Activated CD8-positive, alpha-beta memory T cell treated with anti-CD3 and anti-CD28 coated beads, Interleukin-2, amount 10 ng/mL, durations not matched to agents 7 days and 5 days (primary cell): Measurements from ENCODE around the gene SH3BP2. TPM values are rescaled to one million over a fixed set of nuclear protein-coding genes. Genes with fewer than 3 reads are reported as not detected.

Source experiments
- ATAC-seq: fragments of 150-1000 bp; cut with Tn5 transposase; one replicate; pipeline ENCODE4 v1.10.0; 2021; ENCODE audit warnings: moderate library complexity
- CTCF ChIA-PET: fragments of 350-600 bp; sonication (Branson Sonifier 250); formaldehyde crosslinking; loops from one replicate; lab custom pipeline; 2021; ENCODE audit warnings: antibody characterized with exemption; lab: Charles Lee
- DNase-seq: peaks from one replicate; pipeline ENCODE4 v3.0.0-alpha.2; 2020
- H3K27ac Mint-ChIP-seq: one replicate; pipeline ENCODE4 v1.8.0; 2021; ENCODE audit warnings: mild to moderate bottlenecking, mixed read lengths
- H3K27me3 Mint-ChIP-seq: one replicate; pipeline ENCODE4 v1.8.0; 2021; ENCODE audit warnings: mixed read lengths
- H3K36me3 Mint-ChIP-seq: one replicate; pipeline ENCODE4 v1.8.0; 2021; ENCODE audit warnings: mild to moderate bottlenecking, mixed read lengths
- H3K4me1 Mint-ChIP-seq: one replicate; pipeline ENCODE4 v1.8.0; 2021; ENCODE audit warnings: mixed read lengths
- H3K4me3 Mint-ChIP-seq: one replicate; pipeline ENCODE4 v1.8.0; 2021; ENCODE audit warnings: mild to moderate bottlenecking, moderate library complexity, mixed read lengths
- H3K9me3 Mint-ChIP-seq: one replicate; pipeline ENCODE4 v1.8.0; 2022; ENCODE audit warnings: low read depth, mixed read lengths
- total RNA-seq, 2 experiments: library from RNA; stranded (reverse); gene quantifications; one replicate each; pipeline ENCODE4 v1.2.3, GENCODE V29; 2021

The SH3BP2 gene
- total RNA-seq, 2 experiments from 2014 or later: 88.0 to 105 TPM

- no peak overlapping the region for H3K27ac Mint-ChIP-seq
- no peaks in the 10 kb centered on the region for H3K9me3 Mint-ChIP-seq
- DNase-seq (no peak), ATAC-seq (no peak)
- CTCF ChIA-PET: no interaction called here
- H3K36me3 Mint-ChIP-seq: no peaks in the 10 kb centered on the region
- no peak overlapping the region for H3K4me3 Mint-ChIP-seq
- no peaks in the 10 kb centered on the region for H3K27me3 Mint-ChIP-seq
- H3K4me1 Mint-ChIP-seq: peaks cover 4% of the 10 kb centered on the region
Observed at GRCh38 chr4:2806390-2807355, 13.8 kb downstream of the SH3BP2 start.

- Mint-ChIP-seq H3K27me3 (no peaks in the 10 kb centered on the region), H3K4me1 (peaks cover 8% of the 10 kb centered on the region), H3K9me3 (no peaks in the 10 kb centered on the region), H3K36me3 (peaks cover 2% of the 10 kb centered on the region), H3K4me3 (no peak overlapping the region), H3K27ac (no peak overlapping the region)
- CTCF ChIA-PET: interaction anchor here (1.5 kb wide), 1 partner anchor 44 kb away, joined by 3 read pairs; no protein-coding TSS in a partner anchor
- no peak for ATAC-seq
- no peak for DNase-seq
Observed at GRCh38 chr4:2807571-2807970, 14.7 kb downstream of the SH3BP2 start.

- DNase-seq (no peak), ATAC-seq (no peak)
- H3K4me3 Mint-ChIP-seq: no peak overlapping the region
- H3K27me3 Mint-ChIP-seq: no peaks in the 10 kb centered on the region
- peak overlapping the region; percentile 49 for H3K27ac Mint-ChIP-seq
- no peaks in the 10 kb centered on the region for H3K9me3 Mint-ChIP-seq
- peaks cover 8% of the 10 kb centered on the region for H3K4me1 Mint-ChIP-seq
- CTCF ChIA-PET: interaction anchor here (1.5 kb wide), 1 partner anchor 44 kb away, joined by 3 read pairs; no protein-coding TSS in a partner anchor
- peaks cover 4% of the 10 kb centered on the region for H3K36me3 Mint-ChIP-seq
Observed at GRCh38 chr4:2808001-2808400, 15.1 kb downstream of the SH3BP2 start.

- peaks cover 12% of the 10 kb centered on the region for H3K36me3 Mint-ChIP-seq
Observed at GRCh38 chr4:2809610-2810180, 16.8 kb downstream of the SH3BP2 start.

DNA sequence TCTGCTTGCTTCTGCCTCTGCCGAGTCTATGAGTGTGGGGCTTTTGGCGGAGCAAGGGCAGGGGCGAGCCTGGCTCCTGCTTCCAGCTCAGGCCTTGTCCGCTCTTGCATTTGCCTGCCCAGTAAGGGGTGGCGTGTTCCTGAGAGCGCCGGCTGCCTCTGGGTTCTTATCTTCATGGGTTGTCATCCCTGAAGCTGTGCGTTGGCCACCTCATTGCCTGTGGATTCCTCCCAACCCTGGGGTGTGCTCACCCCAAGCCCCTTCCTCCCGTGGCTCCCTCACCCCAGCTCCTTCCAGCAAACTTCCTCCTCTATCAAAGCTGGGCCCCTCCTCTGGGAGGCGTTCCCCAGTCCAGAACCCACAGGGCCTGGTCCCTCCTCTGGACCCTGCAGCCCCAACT, 17.5 kb downstream of the SH3BP2 start:
- Mint-ChIP-seq H3K27me3 (no peaks in the 10 kb centered on the region), H3K36me3 (peaks cover 13% of the 10 kb centered on the region), H3K27ac (peak overlapping the region; percentile 29), H3K9me3 (no peaks in the 10 kb centered on the region), H3K4me3 (no peak overlapping the region), H3K4me1 (peaks cover 32% of the 10 kb centered on the region)
- ATAC-seq (no peak), DNase-seq (no peak)
- CTCF ChIA-PET: interaction anchor here (0.9 to 6.1 kb wide), 3 partner anchors 12 to 47 kb away, joined by 3 to 41 read pairs (median 3); no protein-coding TSS in a partner anchor

More at GRCh38 chr4:2809610-2810180, 16.8 kb downstream of the SH3BP2 start:
- ATAC-seq: no peak
- DNase-seq: no peak
- no peaks in the 10 kb centered on the region for H3K27me3 Mint-ChIP-seq
- H3K4me1 Mint-ChIP-seq: peaks cover 25% of the 10 kb centered on the region
- CTCF ChIA-PET: no interaction called here
- no peak overlapping the region for H3K27ac Mint-ChIP-seq
- no peaks in the 10 kb centered on the region for H3K9me3 Mint-ChIP-seq
- H3K4me3 Mint-ChIP-seq: no peak overlapping the region

DNA sequence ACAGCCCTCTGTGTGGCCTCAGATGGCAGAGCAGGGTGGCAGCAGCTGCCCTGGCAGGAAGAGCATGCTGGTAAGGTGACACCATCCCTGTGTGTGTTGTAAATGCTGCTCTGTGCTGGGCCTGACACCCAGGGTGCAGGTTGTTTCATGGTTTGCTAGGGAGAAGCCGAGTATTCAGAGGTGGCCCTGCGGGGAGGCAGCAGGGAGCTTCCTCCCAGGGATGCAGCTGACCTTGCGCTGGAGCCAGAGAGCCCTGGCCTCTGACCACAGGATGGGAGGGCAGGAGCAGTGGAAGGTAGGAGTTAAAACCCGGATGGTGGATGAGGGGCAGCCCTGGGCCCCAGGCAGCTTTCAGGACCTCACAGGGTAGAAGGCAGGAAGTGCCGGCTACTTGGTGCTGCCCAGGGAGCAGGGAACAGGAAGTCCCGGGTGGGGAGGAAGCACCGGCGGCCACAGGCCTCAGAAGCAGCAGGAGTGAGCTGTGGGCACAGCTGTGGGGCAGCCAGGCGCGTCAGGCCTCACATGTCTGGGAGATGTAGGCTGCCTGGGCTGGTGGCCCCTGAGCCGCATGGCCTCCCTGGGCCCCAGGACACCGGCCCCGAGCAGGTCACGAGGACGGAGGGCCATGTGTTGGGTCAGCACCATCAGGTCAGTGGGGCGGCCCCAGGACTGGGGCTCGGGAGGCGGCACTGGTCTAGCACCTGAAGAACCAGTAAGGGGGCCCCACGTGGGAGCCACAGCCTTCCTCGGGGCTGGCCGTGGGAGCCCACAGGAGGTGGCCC, 19.1 kb downstream of the SH3BP2 start:
- peaks cover 48% of the 10 kb centered on the region for H3K4me1 Mint-ChIP-seq
- peak overlapping the region; percentile 82 for H3K27ac Mint-ChIP-seq
- no peaks in the 10 kb centered on the region for H3K9me3 Mint-ChIP-seq
- ATAC-seq: peak; percentile 72
- CTCF ChIA-PET: interaction anchor here (0.7 to 6.1 kb wide), 9 partner anchors 10 to 142 kb away, joined by 3 to 41 read pairs (median 5); no protein-coding TSS in a partner anchor
- peaks cover 24% of the 10 kb centered on the region for H3K36me3 Mint-ChIP-seq
- H3K4me3 Mint-ChIP-seq: peak overlapping the region; percentile 84
- peak; percentile 88 for DNase-seq
- no peaks in the 10 kb centered on the region for H3K27me3 Mint-ChIP-seq

- CTCF ChIA-PET: interaction anchor here (0.7 to 6.1 kb wide), 11 partner anchors 9 to 279 kb away, joined by 3 to 41 read pairs (median 4); no protein-coding TSS in a partner anchor
Observed at GRCh38 chr4:2812612-2813354, 19.9 kb downstream of the SH3BP2 start.

GRCh38 chr4:2813446-2814405, 20.8 kb downstream of the SH3BP2 start:
- Mint-ChIP-seq H3K9me3 (no peaks in the 10 kb centered on the region), H3K27me3 (no peaks in the 10 kb centered on the region), H3K36me3 (peaks cover 26% of the 10 kb centered on the region), H3K27ac (peak overlapping the region; percentile 82), H3K4me1 (peaks cover 55% of the 10 kb centered on the region), H3K4me3 (peak overlapping the region; percentile 84)
- ATAC-seq (peak; percentile 28), DNase-seq (peak; percentile 76)
- CTCF ChIA-PET: interaction anchor here (0.5 to 6.1 kb wide), 12 partner anchors 14 to 280 kb away, joined by 3 to 41 read pairs (median 3); no protein-coding TSS in a partner anchor

More at GRCh38 chr4:2812612-2813354, 19.9 kb downstream of the SH3BP2 start:
- peaks cover 26% of the 10 kb centered on the region for H3K36me3 Mint-ChIP-seq
- DNase-seq: no peak
- H3K27ac Mint-ChIP-seq: peak overlapping the region; percentile 82
- H3K27me3 Mint-ChIP-seq: no peaks in the 10 kb centered on the region
- peaks cover 55% of the 10 kb centered on the region for H3K4me1 Mint-ChIP-seq
- no peaks in the 10 kb centered on the region for H3K9me3 Mint-ChIP-seq
- ATAC-seq: peak; percentile 11
- peak overlapping the region; percentile 84 for H3K4me3 Mint-ChIP-seq

DNA sequence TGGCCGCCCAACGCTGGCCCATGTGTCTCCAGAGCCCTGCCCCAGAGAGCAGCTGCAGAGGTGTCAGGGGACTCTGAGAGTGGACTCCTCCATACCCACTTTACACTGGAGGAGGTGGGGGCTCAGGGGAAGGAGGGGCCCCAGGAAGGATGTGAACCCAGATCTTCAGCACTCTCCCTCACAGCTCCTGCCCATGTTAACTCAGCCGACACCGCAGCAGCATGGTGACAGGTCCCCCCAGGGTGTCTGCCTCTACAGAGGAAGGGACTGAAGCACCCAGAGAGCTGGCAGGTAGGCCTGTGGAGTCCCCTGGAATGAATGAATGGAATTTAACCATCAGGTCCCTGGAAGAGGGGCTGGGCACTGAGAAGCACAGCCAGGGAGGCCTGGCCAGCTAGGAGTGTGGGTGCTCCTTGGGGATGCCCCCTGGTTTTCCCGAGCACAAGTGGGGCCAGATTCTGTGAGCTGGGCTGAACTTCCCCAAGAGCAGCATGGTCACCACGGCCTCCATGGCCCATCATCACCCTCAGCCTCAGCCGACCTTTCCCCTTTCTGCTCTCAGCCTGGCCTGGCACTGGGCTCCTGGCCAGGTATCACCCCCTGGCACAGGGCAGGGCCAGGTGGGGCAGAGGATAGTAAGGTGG, 21.9 kb downstream of the SH3BP2 start:
- CTCF ChIA-PET: interaction anchor here (0.5 to 6.1 kb wide), 7 partner anchors 15 to 172 kb away, joined by 3 to 41 read pairs (median 3); no protein-coding TSS in a partner anchor
- Mint-ChIP-seq H3K27me3 (no peaks in the 10 kb centered on the region), H3K36me3 (peaks cover 26% of the 10 kb centered on the region), H3K4me3 (peak overlapping the region; percentile 84), H3K4me1 (peaks cover 60% of the 10 kb centered on the region), H3K27ac (peak overlapping the region; percentile 82), H3K9me3 (no peaks in the 10 kb centered on the region)
- ATAC-seq: no peak
- peak; percentile 74 for DNase-seq

GRCh38 chr4:2816401-2816954, 23.6 kb downstream of the SH3BP2 start:
- peaks cover 26% of the 10 kb centered on the region for H3K36me3 Mint-ChIP-seq
- CTCF ChIA-PET: interaction anchor here (1.4 to 1.6 kb wide), 2 partner anchors 16 to 53 kb away, joined by 3 to 6 read pairs; no protein-coding TSS in a partner anchor

More at GRCh38 chr4:2816401-2816954, 23.6 kb downstream of the SH3BP2 start:
- DNase-seq (no peak), ATAC-seq (no peak)
- Mint-ChIP-seq H3K9me3 (no peaks in the 10 kb centered on the region), H3K4me3 (peak overlapping the region; percentile 72), H3K27ac (peak overlapping the region; percentile 70), H3K27me3 (no peaks in the 10 kb centered on the region), H3K4me1 (peaks cover 62% of the 10 kb centered on the region)
